Measurements from ENCODE around the gene GLMP.
A peak's percentile ranks its signal among the peaks of the same experiment; 100 is the strongest.
"Not testable (repeated sequence)": the region's sequence is repeated elsewhere in the genome, so short reads cannot be mapped to it uniquely, and the experiment has no call there.

The GLMP gene

DNA sequence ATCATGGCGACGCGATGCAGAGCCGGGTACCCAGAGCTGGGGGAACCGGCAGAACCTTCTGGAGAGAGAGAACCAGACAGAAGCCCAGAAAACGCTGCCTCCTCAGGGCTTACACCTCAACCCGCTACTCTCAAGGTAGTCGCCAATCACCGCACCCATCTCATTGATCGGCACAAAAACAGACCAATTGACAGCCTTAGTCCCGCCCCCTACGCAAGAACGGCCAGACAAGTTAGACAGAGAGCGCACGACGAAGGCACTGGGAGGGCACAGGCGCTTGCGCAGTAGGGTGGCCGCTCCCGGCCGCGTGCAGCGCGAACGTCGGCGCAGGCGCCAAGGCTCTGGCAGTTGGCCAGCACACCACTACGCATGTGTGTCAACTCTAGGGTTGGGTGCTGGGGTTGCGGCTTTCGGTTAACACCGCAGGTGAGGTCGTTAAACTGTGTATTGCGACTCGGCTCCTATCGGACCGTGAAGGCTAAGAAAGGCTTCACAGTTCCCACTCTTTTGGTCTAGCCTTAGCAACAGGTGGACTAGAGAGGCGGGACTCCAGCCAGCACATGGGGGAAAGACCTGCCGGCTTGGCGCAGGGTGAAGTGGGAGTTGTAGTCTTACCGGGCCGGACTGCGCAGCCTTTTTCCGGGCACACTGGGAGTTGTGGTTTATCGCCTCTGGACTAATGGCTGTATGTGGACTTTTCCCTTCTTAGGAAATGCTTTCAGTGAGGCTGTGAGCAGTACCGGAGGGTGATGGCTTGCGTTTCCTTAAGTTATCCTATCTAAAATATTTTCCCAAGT lies 42.9 kb upstream of the GLMP start, which contains the start of the genes CCT3 and TSACC:
TSS of gene CCT3 (minus strand) at position 113 of the 797 bp plus-strand sequence. CDS start at position 5, 108 bp downstream.
TSS of gene TSACC (plus strand) at position 347 of the 797 bp plus-strand sequence. CDS start 1,232 bp downstream, outside the sequence.
- H3K4me2 ChIP-seq (ENCODE audit: low read length), result peak within 1 kb of the TSS; percentile 70
- peak within 1 kb of the TSS; percentile 65 for H2AFZ ChIP-seq (ENCODE audit: low read depth, low read length)
- TF ChIP-seq EZH2phosphoT487 (IDR thresholded peaks at IDR 0.05; ENCODE audit: low read depth), result no peak
- TF ChIP-seq, protein P1, sequence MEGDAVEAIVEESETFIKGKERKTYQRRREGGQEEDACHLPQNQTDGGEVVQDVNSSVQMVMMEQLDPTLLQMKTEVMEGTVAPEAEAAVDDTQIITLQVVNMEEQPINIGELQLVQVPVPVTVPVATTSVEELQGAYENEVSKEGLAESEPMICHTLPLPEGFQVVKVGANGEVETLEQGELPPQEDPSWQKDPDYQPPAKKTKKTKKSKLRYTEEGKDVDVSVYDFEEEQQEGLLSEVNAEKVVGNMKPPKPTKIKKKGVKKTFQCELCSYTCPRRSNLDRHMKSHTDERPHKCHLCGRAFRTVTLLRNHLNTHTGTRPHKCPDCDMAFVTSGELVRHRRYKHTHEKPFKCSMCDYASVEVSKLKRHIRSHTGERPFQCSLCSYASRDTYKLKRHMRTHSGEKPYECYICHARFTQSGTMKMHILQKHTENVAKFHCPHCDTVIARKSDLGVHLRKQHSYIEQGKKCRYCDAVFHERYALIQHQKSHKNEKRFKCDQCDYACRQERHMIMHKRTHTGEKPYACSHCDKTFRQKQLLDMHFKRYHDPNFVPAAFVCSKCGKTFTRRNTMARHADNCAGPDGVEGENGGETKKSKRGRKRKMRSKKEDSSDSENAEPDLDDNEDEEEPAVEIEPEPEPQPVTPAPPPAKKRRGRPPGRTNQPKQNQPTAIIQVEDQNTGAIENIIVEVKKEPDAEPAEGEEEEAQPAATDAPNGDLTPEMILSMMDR (IDR thresholded peaks at IDR 0.05; ENCODE audit: low read depth, low read length), result no peak
- H3K27ac ChIP-seq (ENCODE audit: low read length), result peak within 1 kb of the TSS; percentile 81
- H3K4me3 ChIP-seq (ENCODE audit: low read length), result peak within 1 kb of the TSS; percentile 84
- H3K27me3 ChIP-seq (ENCODE audit: low read depth, low read length), result no peaks in the 10 kb centered on the region
- H3K4me1 ChIP-seq (ENCODE audit: low read length), result peaks cover 13% of the 10 kb centered on the region
- no peaks in the 10 kb centered on the region for H3K9me3 ChIP-seq (ENCODE audit: insufficient read depth, low read length)
- H3K9ac ChIP-seq (ENCODE audit: low read length), result peak within 1 kb of the TSS; percentile 81
- peaks cover 32% of the 10 kb centered on the region for H3K36me3 ChIP-seq (replicated peaks; ENCODE audit: low read depth, low read length)
- H4K20me1 ChIP-seq (ENCODE audit: insufficient read depth, low read length), result peaks cover 19% of the 10 kb centered on the region; the same call in 1 of the 2 replicates
- peaks cover 50% of the 10 kb centered on the region for H3K79me2 ChIP-seq (ENCODE audit: low read length)

DNA sequence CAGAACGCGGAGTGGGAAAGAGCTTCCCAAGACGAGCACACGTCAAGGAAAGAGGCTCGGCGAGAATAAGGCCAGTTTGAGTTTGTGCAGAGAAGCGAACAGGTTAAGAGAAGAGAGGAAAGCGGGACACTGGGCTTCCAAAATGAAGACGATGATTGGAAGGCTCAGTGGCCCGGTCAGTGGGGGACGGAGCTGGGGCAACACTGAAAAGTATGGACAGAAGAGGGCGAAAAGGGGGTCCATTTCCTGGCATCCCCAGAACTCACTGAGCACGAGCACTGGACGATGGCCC lies 42.4 kb upstream of the GLMP start:
- peaks cover 13% of the 10 kb centered on the region for H3K4me1 ChIP-seq (ENCODE audit: low read length)
- peaks cover 19% of the 10 kb centered on the region; the same call in 1 of the 2 replicates for H4K20me1 ChIP-seq (ENCODE audit: insufficient read depth, low read length)
- H3K4me3 ChIP-seq (ENCODE audit: low read length), result peak overlapping the region; percentile 84
- no peak overlapping the region for H2AFZ ChIP-seq (ENCODE audit: low read depth, low read length)
- H3K36me3 ChIP-seq (replicated peaks; ENCODE audit: low read depth, low read length), result peaks cover 35% of the 10 kb centered on the region
- no peaks in the 10 kb centered on the region for H3K9me3 ChIP-seq (ENCODE audit: insufficient read depth, low read length)
- no peaks in the 10 kb centered on the region for H3K27me3 ChIP-seq (ENCODE audit: low read depth, low read length)
- peak overlapping the region; percentile 70 for H3K4me2 ChIP-seq (ENCODE audit: low read length)
- H3K79me2 ChIP-seq (ENCODE audit: low read length), result peaks cover 54% of the 10 kb centered on the region
- TF ChIP-seq EZH2phosphoT487 (IDR thresholded peaks at IDR 0.05; ENCODE audit: low read depth), result no peak
- TF ChIP-seq, protein P1 (IDR thresholded peaks at IDR 0.05; ENCODE audit: low read depth, low read length), result no peak
- peak overlapping the region; percentile 81 for H3K9ac ChIP-seq (ENCODE audit: low read length)
- H3K27ac ChIP-seq (ENCODE audit: low read length), result peak overlapping the region; percentile 56

DNA sequence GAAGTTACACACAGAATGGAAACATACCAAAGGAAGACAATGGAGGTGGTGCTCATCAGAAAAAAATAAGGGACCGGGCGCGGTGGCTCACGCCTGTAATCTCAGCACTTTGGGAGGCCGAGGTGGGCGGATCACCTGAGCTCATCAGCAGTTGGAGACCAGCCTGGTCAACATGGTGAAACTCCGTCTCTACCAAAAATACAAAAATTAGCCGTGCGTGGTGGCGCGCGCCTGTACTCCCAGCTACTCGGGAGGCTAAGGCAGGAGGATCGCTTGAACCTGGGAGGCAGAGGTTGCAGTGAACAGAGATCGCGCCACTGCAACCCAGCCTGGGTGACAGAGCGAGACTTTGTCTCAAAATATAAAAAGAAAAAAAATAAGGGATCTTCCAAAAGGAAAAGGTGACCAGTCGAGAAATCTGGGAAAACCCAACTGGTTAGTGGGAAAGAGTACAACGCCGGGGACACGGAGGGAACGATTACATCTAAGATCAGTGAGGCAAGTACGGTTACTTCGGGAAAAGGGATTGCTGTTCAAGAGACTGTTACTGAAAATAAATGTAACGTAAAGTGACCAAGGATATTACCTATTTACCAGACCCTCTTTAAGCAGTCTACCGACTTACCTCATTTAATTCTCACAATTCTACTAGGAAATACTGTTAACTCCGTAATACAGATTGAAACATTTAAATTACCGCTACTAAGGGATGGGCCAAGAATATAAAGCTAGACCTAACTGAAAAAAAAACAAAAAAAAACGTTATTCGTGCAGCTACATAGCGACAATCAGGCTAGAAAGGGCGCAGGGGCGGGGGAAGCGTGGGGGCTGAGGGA lies 41.8 kb upstream of the GLMP start:
- H3K4me2 ChIP-seq (ENCODE audit: low read length), result peak overlapping the region; percentile 70
- peaks cover 13% of the 10 kb centered on the region for H3K4me1 ChIP-seq (ENCODE audit: low read length)
- TF ChIP-seq, protein P1 (IDR thresholded peaks at IDR 0.05; ENCODE audit: low read depth, low read length), result no peak
- TF ChIP-seq EZH2phosphoT487 (IDR thresholded peaks at IDR 0.05; ENCODE audit: low read depth), result no peak
- H3K36me3 ChIP-seq (replicated peaks; ENCODE audit: low read depth, low read length), result peaks cover 41% of the 10 kb centered on the region
- peaks cover 19% of the 10 kb centered on the region; the same call in 1 of the 2 replicates for H4K20me1 ChIP-seq (ENCODE audit: insufficient read depth, low read length)
- H3K27ac ChIP-seq (ENCODE audit: low read length), result peak overlapping the region; percentile 56
- H2AFZ ChIP-seq (ENCODE audit: low read depth, low read length), result no peak overlapping the region
- H3K79me2 ChIP-seq (ENCODE audit: low read length), result peaks cover 59% of the 10 kb centered on the region
- peak overlapping the region; percentile 81 for H3K9ac ChIP-seq (ENCODE audit: low read length)
- peak overlapping the region; percentile 84 for H3K4me3 ChIP-seq (ENCODE audit: low read length)
- no peaks in the 10 kb centered on the region for H3K27me3 ChIP-seq (ENCODE audit: low read depth, low read length)
- H3K9me3 ChIP-seq (ENCODE audit: insufficient read depth, low read length), result no peaks in the 10 kb centered on the region

DNA sequence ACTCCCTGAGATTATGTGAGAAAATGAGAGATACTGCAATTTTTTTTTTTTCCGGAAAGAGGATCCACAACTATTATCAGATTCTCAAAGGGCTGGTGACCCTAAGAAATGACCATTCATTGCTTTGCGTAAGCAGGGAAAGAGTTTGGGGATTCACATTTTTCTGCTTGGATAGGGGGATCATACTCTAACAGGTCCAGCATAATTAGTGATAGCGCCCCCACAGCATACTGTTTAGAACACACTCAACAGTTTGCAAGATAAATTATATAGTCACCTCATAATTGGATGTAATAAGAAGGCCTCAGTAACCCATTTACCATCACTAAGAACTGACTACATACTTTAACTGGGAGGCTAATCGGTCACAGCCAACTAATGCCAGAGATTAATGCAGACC lies 40.8 kb upstream of the GLMP start:
- Histone ChIP-seq H4K20me1 (ENCODE audit: insufficient read depth, low read length) (peaks cover 19% of the 10 kb centered on the region; the same call in 1 of the 2 replicates), H2AFZ (ENCODE audit: low read depth, low read length) (no peak overlapping the region), H3K36me3 (replicated peaks; ENCODE audit: low read depth, low read length) (peaks cover 44% of the 10 kb centered on the region), H3K4me1 (ENCODE audit: low read length) (peaks cover 13% of the 10 kb centered on the region), H3K4me2 (ENCODE audit: low read length) (peak overlapping the region; percentile 70), H3K27me3 (ENCODE audit: low read depth, low read length) (no peaks in the 10 kb centered on the region), H3K27ac (ENCODE audit: low read length) (no peak overlapping the region), H3K79me2 (ENCODE audit: low read length) (peaks cover 64% of the 10 kb centered on the region), H3K9me3 (ENCODE audit: insufficient read depth, low read length) (no peaks in the 10 kb centered on the region), H3K4me3 (ENCODE audit: low read length) (peak overlapping the region; percentile 84; the same call in 1 of the 2 replicates), H3K9ac (ENCODE audit: low read length) (no peak overlapping the region)
- no peak for TF ChIP-seq EZH2phosphoT487 (IDR thresholded peaks at IDR 0.05; ENCODE audit: low read depth)
- TF ChIP-seq, protein P1 (IDR thresholded peaks at IDR 0.05; ENCODE audit: low read depth, low read length), result peak; percentile 34

DNA sequence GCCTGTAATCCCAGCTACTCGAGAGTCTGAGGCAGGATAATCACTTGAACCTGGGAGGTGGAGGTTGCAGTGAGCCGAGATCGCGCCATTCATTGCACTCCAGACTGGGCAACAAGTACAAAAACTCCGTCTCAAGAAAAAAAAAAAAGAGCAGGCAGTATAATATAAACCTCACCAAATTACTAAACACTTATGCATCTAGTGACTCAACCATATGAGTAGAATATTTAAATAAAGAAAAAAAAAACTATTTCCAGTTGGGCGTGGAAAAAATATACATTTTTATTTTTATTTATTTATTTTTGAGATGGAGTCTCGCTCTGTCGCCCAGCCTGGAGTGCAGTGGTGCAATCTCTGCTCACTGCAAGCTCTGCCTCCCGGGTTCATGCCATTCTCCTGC lies 27.7 kb upstream of the GLMP start:
- H4K20me1 ChIP-seq (ENCODE audit: insufficient read depth, low read length), result not testable (repeated sequence)

More for the DNA sequence above, 27.7 kb upstream of the GLMP start:
- H3K4me2 ChIP-seq (ENCODE audit: low read length); H3K27me3 ChIP-seq (ENCODE audit: low read depth, low read length); H3K4me3 ChIP-seq (ENCODE audit: low read length); H2AFZ ChIP-seq (ENCODE audit: low read depth, low read length); H3K4me1 ChIP-seq (ENCODE audit: low read length); H3K27ac ChIP-seq (ENCODE audit: low read length); H3K9me3 ChIP-seq (ENCODE audit: insufficient read depth, low read length); H3K79me2 ChIP-seq (ENCODE audit: low read length); H3K9ac ChIP-seq (ENCODE audit: low read length): not testable (repeated sequence)
- H3K36me3 ChIP-seq (replicated peaks; ENCODE audit: low read depth, low read length), result peaks cover 51% of the 10 kb centered on the region

Data from OCI-LY3 (cell line).